GM21576 (cell line): Measurements from ENCODE around the gene TSPAN9.

Source experiments
- ATAC-seq: cut with Tn5 transposase; IDR thresholded peaks from one replicate; pipeline ENCODE4 v1.9.1; 2021; ENCODE audit warnings: mild to moderate bottlenecking, moderate library complexity; ENCODE audit not compliant: unreplicated experiment

TSPAN9 gene

DNA sequence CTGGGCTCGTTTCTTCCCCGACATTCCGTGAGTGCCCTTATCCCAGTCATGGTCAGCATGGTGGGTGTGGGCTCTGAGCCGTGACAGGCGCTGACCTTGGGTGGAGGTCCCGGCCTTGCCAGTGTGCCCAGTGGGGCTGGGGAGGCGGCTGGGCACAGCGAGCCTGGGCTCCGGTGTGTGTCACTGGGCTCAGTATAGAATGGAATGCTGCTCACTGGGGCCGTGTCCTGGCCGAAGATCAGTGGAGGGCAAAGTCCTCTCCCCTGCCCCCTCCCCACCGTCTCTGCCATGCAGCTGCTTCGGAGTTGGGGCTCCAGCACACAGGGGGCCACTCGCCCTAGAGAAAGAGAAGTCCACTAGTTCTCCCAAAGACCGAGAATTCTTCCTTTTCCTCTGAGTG, 164.4 kb downstream of the TSPAN9 start:
- ATAC-seq = no peak

DNA sequence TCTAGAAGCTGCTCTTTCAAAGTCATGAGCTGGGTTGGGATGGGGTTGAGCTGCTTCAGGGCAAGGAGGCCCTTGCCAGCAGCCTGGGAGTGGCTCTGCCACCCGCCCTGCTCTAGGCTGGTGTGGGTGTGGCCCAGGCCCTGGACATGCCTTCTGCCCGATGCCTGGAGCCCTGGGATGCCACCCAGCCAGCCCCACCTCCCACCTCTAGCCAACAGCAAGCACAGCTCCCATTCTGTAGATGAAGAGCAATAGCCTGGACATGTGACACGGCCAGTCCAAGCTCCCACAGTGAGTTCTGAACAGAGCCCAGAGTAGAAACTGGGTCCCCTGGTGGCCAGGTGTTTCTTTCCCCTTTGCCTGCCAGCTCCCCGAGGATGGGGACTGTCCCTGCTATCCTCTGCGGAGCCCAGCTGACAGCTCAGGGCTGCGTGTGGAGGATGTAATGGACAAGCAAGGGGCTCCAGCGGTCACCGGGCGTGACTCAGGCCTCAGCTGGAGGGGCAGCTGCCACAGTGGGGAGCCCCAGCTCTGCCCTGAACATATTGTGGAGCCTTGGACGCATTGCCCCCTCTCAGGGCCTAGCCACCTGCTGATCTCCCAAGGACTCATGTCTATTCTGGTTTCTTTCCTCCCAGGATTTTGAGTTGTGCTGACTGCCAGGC, 165.2 kb downstream of the TSPAN9 start:
- ATAC-seq = no peak

DNA sequence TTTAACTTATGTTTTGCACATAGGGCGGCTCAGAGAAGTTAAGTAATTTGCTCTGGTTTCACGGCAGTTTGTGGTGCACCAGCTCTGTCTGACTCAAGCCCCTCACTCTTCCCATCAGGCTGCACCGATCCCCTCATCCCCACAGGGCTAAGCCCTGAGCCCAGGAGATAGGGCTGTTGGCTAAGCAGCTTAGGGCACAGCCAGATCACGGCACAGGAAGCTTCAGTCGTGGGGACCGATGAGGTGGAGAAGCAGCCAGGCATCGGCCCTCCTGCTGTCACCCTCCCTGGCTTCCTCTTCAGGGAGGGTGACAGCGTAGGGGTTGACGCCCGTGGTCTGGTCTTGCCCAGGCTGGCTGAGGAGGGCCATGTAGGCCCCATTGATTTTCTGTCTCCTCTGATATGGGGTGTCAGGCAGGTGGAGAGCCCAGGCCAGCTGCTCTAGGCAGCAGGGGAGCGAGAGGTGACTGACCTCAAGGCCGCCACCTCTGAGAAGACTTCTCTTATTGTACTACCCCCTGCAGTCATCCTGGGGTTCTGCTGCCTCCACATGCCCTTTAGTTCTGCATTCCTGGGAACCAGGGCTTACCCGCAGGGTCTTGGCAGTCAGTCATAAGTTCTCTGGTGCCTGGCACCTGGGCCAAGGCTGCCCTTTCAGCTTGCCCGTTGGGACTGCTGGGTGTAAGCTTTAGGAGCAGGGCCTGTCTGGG, 166.4 kb downstream of the TSPAN9 start:
- ATAC-seq = no peak

DNA sequence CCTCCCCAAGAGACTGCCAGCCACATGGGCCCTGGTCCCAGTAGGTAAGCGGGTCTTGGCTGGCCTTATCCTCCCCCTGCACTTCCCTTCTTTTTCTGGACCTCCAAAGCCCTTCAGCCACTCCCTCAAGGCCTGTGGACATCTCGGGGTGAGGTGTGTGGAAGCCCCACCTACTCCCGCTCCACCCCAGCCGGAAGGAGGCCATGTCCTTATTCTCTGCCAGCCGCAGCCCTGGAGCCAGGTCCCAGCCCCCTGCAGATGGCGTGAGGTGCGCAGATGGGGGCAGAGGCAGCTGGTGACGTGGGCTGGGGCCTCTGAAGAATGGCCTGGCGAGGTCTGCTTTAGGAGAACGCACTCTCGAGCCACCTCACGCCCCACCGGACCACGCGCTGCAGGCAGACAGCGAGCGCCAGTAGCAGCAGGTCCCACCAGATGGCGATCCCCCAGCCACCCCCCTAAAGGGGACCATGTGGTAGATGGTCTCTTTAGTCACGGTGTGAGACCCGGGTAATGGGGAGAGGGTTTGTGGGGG, 167.1 kb downstream of the TSPAN9 start:
- no peak for ATAC-seq

DNA sequence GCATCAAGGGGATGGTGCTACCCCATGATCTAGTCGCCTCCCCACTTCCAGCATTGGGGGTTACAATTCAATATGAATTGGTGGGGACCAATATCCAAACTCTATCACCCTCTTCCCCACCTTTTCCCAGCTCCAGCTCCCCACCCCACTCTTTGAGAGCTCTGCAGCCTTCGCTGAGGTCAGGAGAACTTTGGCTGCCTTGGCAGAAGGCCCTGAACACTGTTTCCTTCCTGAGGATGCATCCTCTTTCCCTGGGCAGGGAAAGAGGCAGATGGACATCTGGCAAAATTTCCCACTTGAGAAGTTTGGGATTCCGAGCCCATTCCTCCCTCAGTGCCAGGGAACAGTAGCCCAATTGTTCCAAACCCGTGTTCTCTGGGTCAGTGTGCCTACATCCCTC, 169.1 kb downstream of the TSPAN9 start:
- no peak for ATAC-seq

DNA sequence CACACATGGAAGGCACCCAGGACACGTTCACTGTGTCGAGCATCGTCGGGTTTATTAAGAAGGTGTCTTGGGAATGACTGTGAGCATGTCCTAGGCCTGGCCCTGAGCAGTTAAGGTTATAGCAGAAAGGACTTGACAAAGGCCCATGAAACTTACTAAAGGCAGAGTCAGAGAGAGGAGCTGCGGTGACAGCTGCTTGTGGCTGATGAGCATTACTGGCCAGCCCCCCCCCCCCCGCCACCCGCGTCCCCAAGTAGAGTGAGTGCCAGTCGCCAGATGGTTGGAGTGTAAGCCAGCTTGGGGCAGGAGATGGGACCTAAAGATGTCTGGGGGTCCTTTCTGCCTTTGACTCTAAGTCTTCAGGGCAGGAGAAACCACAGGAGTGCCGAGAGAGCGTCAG, 169.9 kb downstream of the TSPAN9 start:
- no peak for ATAC-seq

DNA sequence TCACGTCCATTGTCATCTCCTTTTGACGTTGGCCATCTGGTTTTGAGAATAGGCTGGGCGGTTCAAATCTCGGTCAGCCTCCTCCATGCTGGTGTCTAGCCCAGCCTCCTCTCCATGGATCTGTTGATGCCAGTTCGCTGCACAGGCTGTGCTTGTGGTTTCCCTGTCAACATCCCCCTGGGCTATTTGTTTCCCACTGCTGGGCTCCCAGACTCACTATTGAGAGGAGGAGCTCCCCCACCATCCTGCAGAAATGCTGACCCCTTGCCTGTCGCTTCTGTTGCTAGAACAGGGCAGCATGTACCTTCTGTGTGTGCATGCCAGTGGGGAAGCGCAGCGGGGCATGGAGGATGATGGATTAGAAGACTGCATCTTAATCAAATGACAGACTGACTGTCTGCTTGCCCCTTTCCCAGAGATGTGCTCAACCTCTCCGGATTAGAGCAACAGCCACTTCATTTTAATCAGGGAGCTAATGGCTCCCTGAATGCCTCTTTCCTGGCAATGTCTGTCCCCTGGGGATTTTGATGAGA, 170.5 kb downstream of the TSPAN9 start:
- ATAC-seq = no peak

DNA sequence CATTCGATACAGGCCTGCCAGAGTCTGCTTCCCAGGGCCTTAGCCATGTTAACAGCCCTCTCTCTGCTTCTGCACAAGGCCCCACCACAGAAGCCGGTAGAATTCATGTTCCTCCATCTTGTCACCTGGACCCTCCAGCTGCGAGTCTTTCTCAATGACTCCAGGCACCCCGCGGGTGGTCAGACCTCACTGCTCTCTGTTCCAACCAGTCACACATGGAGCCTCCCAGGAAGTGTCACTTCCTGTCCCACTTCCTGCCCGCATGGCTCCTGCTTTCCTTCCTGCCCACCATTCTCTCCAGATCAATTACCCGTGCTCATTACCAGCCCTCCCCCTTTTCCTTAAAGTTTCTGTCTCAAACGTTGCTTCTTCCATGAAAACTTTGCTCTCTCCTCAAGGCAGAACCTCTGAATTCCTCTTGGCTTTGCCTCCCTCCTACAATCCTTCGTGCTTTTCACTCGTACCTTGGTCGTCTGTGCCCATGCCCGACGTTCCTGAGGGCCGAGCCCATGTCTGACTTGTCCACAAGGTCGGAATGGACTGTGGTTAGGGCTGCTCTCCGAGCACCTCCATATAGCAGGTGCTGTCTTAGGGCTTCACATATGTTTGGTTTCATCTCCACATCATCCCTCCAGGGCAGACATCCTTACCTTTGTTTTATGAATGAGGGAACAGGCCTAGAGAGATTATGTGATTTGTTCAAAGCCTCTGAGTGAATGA, 172.1 kb downstream of the TSPAN9 start:
- no peak for ATAC-seq

DNA sequence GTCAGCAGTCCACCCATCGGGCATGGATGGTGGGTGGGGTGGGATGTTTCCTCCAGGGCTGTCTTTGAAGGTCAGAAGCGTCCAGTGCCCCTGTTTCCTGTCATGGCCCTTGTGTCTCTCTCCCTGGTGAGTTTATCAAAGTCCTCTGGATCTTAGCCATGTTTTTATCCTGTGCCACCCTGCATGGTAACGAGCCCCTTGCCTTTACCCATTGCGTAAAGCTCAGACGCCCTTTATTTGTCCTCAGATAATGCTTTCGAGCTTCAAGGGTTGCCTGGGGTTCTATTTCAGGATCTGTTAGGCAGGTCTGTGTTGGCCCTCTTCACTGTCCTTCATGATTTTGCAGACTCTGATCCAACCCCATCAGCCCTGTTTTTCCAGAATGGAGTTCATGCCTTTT, 172.9 kb downstream of the TSPAN9 start:
- no peak for ATAC-seq

DNA sequence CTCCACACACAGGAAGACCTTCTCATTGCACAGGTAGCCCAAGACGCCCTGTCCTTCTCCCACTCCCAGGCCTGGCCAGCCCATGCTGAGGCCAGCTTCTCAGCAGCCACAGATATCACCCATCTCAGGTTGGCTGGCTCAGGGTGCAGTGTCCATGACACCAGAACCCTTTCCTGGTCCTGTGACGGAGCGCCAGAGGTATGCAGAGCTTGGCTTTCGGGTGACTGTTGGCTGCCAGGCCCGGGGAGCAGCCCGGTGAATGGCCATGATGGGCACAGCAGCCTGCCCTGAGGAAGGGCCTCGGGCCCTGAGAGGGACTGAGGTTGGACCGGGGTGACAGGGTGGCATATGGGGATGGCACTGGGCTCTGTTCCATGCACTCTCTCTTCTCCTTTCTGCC, 173.4 kb downstream of the TSPAN9 start:
- ATAC-seq = no peak

DNA sequence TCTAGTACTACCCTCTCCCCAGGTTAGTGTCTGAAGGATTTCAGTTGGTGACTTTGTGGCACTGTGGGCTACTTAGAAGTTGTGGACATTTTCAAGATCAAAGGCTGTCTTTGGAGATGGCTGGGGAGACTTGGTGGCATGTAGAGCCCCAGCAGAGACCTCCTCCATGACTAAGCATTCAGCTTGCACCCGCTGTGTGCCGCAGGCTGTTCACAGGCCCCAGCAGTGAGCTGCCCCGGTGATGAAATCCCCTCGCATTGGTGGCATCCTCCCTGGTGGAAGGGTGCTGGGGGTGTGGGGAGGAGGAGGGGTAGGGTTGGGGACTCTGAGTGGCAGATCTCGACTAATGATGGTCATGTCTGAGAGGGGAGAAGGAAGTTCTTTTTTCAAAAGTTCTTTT, 173.9 kb downstream of the TSPAN9 start:
- ATAC-seq = no peak

DNA sequence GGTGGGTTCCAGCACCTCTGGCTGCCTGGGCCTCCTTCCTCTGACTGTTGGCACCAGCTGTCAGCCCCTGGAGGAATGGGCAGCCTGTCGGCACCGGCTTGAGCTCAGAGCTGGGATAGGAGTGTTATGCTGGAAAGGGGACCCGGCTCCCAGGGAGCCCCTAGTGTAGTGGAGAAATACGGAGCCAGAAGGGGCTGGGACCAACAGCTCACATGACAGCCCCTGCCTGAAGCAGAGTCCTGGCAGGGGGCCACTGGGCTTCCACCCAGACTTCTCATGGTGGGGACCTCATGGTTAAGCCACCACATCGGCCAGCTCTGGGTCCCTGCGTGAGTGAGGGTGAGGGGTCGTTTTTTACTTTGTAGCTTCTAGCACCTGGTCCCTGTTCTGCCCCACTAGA, 174.5 kb downstream of the TSPAN9 start:
- no peak for ATAC-seq

DNA sequence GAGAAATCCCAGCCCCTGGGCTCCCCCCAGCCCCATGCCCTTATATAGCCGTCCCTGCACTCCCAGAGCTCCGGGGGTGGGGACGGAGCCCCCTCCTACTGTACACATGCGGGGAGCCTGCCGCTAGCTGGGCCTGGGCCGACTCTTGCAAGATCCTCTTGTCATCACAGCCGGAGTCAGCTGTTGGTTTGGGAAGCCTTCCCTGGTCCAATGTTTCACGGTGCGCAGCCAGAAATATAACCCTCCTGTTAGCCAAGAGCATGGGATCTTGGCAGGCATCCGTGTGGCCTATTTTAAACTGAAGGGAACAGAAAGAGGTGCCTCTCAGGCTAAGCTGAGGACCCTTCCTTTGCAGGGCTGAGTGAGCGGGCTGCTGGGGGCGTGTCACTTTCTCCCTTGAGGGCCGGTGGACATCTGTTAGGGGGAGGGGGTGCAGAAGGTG, 175.3 kb downstream of the TSPAN9 start:
- no peak for ATAC-seq

DNA sequence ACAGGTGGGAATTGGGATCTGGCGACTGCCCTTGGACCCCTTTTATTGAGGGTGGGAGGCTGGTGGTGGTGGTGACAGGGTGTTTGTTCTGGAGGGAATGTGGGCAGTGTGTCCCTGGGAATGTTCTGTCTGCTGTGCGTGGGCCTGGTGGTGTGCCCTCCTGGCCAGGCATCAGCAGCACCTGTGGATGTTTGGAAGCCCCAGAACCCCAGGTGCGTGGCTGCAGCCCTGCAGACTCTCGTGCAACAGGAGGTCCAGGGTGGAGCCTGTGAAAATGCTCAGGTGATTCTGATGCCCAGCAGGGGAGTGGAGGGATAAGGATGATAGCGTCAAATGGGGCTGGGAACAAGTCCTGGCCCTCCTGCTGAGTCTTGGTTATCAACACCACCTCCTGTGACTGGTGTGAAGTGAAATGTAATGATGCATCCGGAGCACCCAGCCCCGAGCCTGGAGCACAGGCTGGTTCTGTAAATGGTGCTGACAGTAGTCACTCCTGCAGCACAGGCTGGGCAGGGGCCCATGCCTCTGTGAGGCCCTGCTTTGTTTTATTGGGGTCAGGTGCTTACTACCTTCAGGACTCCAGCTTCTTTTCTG, 176.6 kb downstream of the TSPAN9 start:
- no peak for ATAC-seq

DNA sequence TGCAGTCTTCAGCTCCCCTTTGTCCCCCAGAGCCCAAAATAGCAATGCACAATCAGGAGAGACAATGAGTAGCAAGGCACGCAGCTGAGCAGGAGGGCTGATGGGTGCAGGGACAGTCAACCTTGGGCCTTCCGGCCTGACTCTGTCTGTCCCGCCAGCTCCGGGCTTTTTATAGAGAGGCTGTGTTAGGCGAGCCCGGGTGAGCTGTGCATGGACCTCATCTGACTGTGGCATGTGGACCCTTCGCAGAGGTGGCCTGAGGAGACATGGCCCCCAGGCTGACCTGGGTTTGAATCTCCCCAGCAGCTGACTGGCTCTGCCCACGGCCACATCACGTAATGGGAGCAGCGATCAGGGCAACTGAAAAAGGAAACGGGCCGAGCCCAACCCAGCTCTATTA, 177.9 kb downstream of the TSPAN9 start:
- ATAC-seq = no peak

DNA sequence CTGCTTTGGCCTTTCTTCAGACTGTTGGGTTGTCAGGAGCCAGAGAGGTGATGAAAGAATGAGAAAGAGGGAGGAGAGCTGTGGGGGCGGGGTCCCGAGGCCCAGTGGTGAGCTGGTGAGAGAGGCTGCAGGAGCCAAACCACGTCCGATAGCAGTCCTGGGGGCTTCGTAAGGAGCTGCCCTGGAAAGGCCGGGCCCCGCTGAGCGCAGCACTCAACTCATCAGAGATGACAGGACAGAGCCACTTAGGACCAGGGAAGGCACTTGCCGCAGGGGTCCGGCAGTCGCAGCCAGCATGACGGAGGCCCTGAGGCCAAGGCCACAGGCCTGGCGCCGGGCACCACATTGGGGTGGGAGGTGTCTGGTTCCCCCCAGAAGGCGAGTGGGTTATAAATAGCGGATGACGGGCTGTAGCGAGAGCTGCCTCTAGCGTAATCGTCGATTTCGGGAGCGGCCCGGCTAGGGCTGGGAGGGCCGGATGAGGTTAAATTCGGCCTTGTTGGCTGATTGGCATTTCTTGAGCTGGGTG, 179.0 kb downstream of the TSPAN9 start:
- ATAC-seq = no peak

DNA sequence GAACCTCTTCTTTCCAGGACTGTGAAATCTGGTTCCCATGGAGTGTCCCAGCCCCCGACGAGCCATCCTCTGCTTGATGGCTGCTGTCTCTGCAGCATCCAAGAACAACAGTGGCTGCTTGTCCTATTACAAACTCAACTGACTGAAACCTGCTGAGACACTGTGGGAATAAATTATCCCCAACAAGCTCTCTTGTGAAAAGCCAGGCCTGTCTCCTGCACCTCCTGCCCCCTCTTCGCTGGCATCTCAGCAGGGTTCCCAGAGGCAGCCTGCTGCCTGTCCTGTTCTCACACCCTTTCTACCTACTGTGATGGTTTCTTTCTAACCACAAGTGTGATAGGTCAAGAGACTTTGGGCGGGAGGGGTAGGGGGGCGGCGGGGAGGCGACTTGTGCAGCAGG, 180.2 kb downstream of the TSPAN9 start:
- ATAC-seq = no peak

DNA sequence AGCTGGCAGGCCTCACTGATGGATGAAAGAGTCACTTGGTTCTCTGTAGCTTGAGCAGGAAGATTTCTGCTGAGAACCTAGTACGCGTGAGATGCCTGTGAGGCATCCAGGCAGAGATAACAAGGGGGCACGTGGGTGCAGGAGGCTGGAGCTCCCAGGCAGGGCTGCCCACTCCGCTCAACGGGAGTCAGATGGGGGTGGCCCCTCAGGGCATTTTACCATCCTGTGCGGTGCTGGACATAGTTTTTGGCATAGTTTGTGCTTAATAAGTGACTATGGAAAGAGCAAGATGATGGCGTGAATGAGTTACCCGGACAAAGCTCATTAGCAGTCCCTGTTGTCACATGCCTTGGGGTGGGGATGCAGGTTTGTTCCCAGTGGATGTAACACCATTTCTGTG, 182.8 kb downstream of the TSPAN9 start:
- no peak for ATAC-seq

DNA sequence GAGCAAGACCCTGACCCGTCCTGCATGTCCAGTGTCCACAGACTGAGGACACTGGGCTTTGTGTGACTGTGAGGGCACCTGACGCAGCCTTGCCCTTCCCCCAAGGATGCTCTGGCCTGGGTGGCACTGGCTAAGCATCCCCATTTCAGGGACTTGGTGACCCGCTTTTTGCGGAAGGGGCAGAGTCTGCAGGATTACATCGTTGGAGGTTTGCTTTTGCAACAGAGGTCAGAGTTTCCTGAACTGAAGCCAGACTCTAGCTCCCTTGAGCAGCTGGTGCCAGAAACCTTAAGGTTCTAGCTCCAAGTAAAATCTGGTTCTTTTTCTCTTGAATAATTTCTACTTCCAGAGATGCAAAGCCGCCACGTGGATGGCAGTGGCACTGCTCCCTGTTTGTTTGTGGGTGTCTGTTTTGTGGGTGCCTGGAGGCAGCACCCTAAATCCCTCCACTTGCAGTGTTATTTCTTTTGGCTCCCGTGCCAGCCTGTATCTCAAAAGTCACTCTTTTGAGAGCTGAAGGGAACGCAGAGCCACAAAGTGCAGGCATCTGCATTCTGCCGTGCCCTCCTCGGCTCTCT, 184.7 kb downstream of the TSPAN9 start:
- ATAC-seq = no peak

DNA sequence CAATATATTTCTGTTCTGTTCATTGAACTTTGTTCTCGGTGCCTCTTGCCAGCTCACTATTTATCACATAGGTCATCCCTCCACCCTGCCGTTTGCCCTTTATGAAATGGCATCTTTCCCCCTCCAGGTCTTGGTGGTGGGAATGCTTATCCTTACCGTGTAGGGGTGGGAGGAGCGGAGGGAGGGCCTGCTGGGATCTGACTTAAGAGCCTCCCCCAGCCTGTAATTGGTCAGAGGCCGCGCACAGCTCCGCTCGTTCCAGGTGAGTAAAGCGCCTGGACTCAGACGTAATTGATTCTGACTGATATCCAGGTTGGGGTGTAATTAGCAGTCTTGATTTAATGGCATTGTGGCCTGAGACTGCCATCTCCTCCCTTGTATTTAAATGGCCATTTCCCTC, 185.3 kb downstream of the TSPAN9 start:
- ATAC-seq = no peak

DNA sequence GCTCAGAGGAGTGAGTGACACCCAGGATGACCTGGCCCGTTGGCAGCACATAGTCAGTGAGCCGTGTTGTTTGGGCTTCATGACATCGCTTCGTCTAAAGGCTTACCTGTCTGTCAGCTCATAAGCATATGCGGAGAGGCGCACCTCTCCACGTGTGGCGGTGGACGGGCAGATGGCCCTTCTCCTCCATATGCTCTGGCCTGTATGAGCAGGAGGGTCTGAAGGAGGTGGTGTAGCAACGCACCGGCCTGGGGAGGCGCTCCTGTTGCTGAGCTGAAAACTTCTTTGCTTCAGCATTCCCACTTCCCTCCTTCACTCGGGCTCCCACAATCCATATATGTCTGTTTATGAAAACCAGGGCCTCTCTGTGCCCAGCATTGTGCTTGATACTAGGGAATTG, 186.1 kb downstream of the TSPAN9 start:
- no peak for ATAC-seq
